ENCODE data around the gene GALNT16. TPM values are rescaled to one million over a fixed set of nuclear protein-coding genes. Genes with fewer than 3 reads are reported as not detected.

The GALNT16 gene
- polyA plus RNA-seq, 1 experiment: 1.3 TPM

- no peak for TF ChIP-seq CTCF (IDR thresholded peaks at IDR 0.05; ENCODE audit: low read depth, low read length)
- ChIA-PET POLR2A (no interaction called here), CTCF (no interaction called here)
- DNase-seq (ENCODE audit: low read depth, low spot score): no peak
- peaks cover 3% of the 10 kb centered on the region for H3K9me3 ChIP-seq (ENCODE audit: control insufficient read depth, insufficient read depth, low read length)
- peak overlapping the region; percentile 94 for H3K4me3 ChIP-seq (ENCODE audit: low read depth, low read length)
- H3K27me3 ChIP-seq (ENCODE audit: control insufficient read depth, insufficient read depth, low read length): no peaks in the 10 kb centered on the region
- H3K27ac ChIP-seq (ENCODE audit: low read depth, low read length): no peak overlapping the region
These were observed 139.8 kb downstream of the GALNT16 start for GRCh38 chr14:69399750-69400149.

- CTCF ChIA-PET: no interaction called here
- peaks cover 3% of the 10 kb centered on the region for H3K9me3 ChIP-seq (ENCODE audit: control insufficient read depth, insufficient read depth, low read length)
- H3K27ac ChIP-seq (ENCODE audit: low read depth, low read length): no peak overlapping the region
- POLR2A ChIA-PET: no interaction called here
- no peak for TF ChIP-seq CTCF (IDR thresholded peaks at IDR 0.05; ENCODE audit: low read depth, low read length)
- no peak for DNase-seq (ENCODE audit: low read depth, low spot score)
- no peaks in the 10 kb centered on the region for H3K27me3 ChIP-seq (ENCODE audit: control insufficient read depth, insufficient read depth, low read length)
- peak overlapping the region; percentile 94 for H3K4me3 ChIP-seq (ENCODE audit: low read depth, low read length)
These were observed 140.2 kb downstream of the GALNT16 start for GRCh38 chr14:69400154-69400553.

- Histone ChIP-seq H3K4me3 (ENCODE audit: low read depth, low read length) (no peak overlapping the region; the same call in 1 of the 2 replicates), H3K27me3 (ENCODE audit: control insufficient read depth, insufficient read depth, low read length) (no peaks in the 10 kb centered on the region), H3K9me3 (ENCODE audit: control insufficient read depth, insufficient read depth, low read length) (peaks cover 3% of the 10 kb centered on the region), H3K27ac (ENCODE audit: low read depth, low read length) (no peak overlapping the region)
- DNase-seq (ENCODE audit: low read depth, low spot score): no peak
- ChIA-PET POLR2A (no interaction called here), CTCF (interaction anchor here (0.6 to 1.4 kb wide), 3 partner anchors 59 to 160 kb away, joined by 3 to 5 read pairs (median 3); no protein-coding TSS in a partner anchor)
- no peak for TF ChIP-seq CTCF (IDR thresholded peaks at IDR 0.05; ENCODE audit: low read depth, low read length)
These were observed 141.9 kb downstream of the GALNT16 start for GRCh38 chr14:69401841-69402240.

- Histone ChIP-seq H3K27ac (ENCODE audit: low read depth, low read length) (no peak overlapping the region), H3K9me3 (ENCODE audit: control insufficient read depth, insufficient read depth, low read length) (peaks cover 3% of the 10 kb centered on the region; the same call in 1 of the 2 replicates), H3K4me3 (ENCODE audit: low read depth, low read length) (no peak overlapping the region), H3K27me3 (ENCODE audit: control insufficient read depth, insufficient read depth, low read length) (no peaks in the 10 kb centered on the region)
- POLR2A ChIA-PET: no interaction called here
- CTCF ChIA-PET: interaction anchor here (0.8 kb wide), 1 partner anchor 275 kb away, joined by 3 read pairs; no protein-coding TSS in a partner anchor
- TF ChIP-seq CTCF (IDR thresholded peaks at IDR 0.05; ENCODE audit: low read depth, low read length): no peak
- no peak for DNase-seq (ENCODE audit: low read depth, low spot score)
These were observed 144.5 kb downstream of the GALNT16 start for GRCh38 chr14:69404478-69404877.

GRCh38 chr14:69404883-69405282, 144.9 kb downstream of the GALNT16 start:
- no peak for DNase-seq (ENCODE audit: low read depth, low spot score)
- no peaks in the 10 kb centered on the region for H3K27me3 ChIP-seq (ENCODE audit: control insufficient read depth, insufficient read depth, low read length)
- TF ChIP-seq CTCF (IDR thresholded peaks at IDR 0.05; ENCODE audit: low read depth, low read length): no peak
- CTCF ChIA-PET: interaction anchor here (0.8 kb wide), 1 partner anchor 275 kb away, joined by 3 read pairs; no protein-coding TSS in a partner anchor
- POLR2A ChIA-PET: no interaction called here
- no peak overlapping the region for H3K4me3 ChIP-seq (ENCODE audit: low read depth, low read length)
- H3K9me3 ChIP-seq (ENCODE audit: control insufficient read depth, insufficient read depth, low read length): peaks cover under 1% of the 10 kb centered on the region; the same call in 1 of the 2 replicates
- no peak overlapping the region for H3K27ac ChIP-seq (ENCODE audit: low read depth, low read length)

All from AG04450 (cell line).